K562 (cell line): Measurements from ENCODE around the gene ZDHHC17. TPM values are rescaled to one million over a fixed set of nuclear protein-coding genes. Genes with fewer than 3 reads are reported as not detected.
A peak's percentile ranks its signal among the peaks of the same experiment; 100 is the strongest.

Source experiments
- ATAC-seq: fragments of 200-7000 bp; cut with Tn5 transposase; 3 replicates; pipeline ENCODE4 v1.9.1; 2020; ENCODE audit warnings: moderate library complexity
- BruUV-seq: library from RNA; stranded (reverse); fragments of 400-500 nt; replicated peaks from 2 replicates; lab custom pipeline; 2021; lab: Mats Ljungman, UMichigan
- CTCF ChIA-PET: fragments of 300-600 bp; formaldehyde crosslinking; extraction: SDS; loops from one replicate; lab custom pipeline; 2021; ENCODE audit warnings: low intra/inter-chr PET ratio; lab: Yijun Ruan, JAX
- POLR2A ChIA-PET: fragments of 300-600, 350-650 bp; sonication (Branson Sonifier 250); formaldehyde crosslinking; extraction: SDS; loops from one replicate; lab custom pipeline; 2021; ENCODE audit warnings: antibody characterized with exemption, inconsistent platforms; lab: Yijun Ruan, JAX
- DNase-seq, 4 experiments: peaks; one replicate each; pipeline versions ENCODE4 v3.0.0 to v3.0.0-alpha.2; 2011 to 2018; ENCODE audit warnings: low spot score in 3 of 4, mixed read lengths in 3 of 4; ENCODE audit errors: extremely low read depth in 1 of 4
- FAIRE-seq: peaks from 2 replicates; lab custom pipeline; 2011; peaks lifted over from hg19 to GRCh38; lab: Jason Lieb, UNC
- H2AFZ ChIP-seq: 2 replicates; pipeline ENCODE4 v1.6.0; 2011; ENCODE audit warnings: low read depth, low read length, control low read depth, inconsistent platforms
- H3K27ac ChIP-seq: fragments of 200-600 bp; 3 replicates; pipeline ENCODE4 v1.8.0; 2011; ENCODE audit warnings: low read depth, mild to moderate bottlenecking, control low read depth, inconsistent platforms, low read length, moderate library complexity, mixed read lengths; ENCODE audit errors: extremely low read depth
- H3K27me3 ChIP-seq, 2 experiments: fragments of 300-600 bp in 1 of 2; 2 replicates in 1 of 2; 3 replicates in 1 of 2; pipeline versions ENCODE4 v1.6.0 to v1.8.0; 2011; ENCODE audit warnings: inconsistent platforms in 2 of 2, low read length in 2 of 2, mild to moderate bottlenecking in 1 of 2, mixed read lengths in 1 of 2, moderate library complexity in 1 of 2; ENCODE audit not compliant: control insufficient read depth in 2 of 2, insufficient read depth in 2 of 2
- H3K36me3 ChIP-seq: fragments of 300-600 bp; 3 replicates; pipeline ENCODE4 v1.8.0; 2011; ENCODE audit warnings: mild to moderate bottlenecking, low read length, inconsistent platforms; ENCODE audit not compliant: control insufficient read depth, insufficient read depth
- H3K4me1 ChIP-seq, 2 experiments: fragments of 200-600 bp in 1 of 2; replicated peaks in 1 of 2; 2 replicates in 1 of 2; 3 replicates in 1 of 2; pipeline versions ENCODE4 v1.5.1 to v1.8.0; 2011; ENCODE audit warnings: inconsistent platforms in 2 of 2, low read length in 2 of 2, mild to moderate bottlenecking in 1 of 2, mixed read lengths in 1 of 2, moderate library complexity in 1 of 2; ENCODE audit not compliant: control insufficient read depth in 2 of 2, insufficient read depth in 2 of 2
- H3K4me2 ChIP-seq: 2 replicates; pipeline ENCODE4 v1.6.1; 2011; ENCODE audit warnings: low read length, control low read depth, inconsistent platforms, mixed read lengths; ENCODE audit not compliant: insufficient read depth
- H3K4me3 ChIP-seq: fragments of 200-600 bp; sonication (generic), shearing (Covaris generic); 2 replicates; pipeline ENCODE4 v1.5.1; 2016; ENCODE audit warnings: control low read depth, inconsistent platforms
- H3K79me2 ChIP-seq: fragments of 200-600 bp; 3 replicates; pipeline ENCODE4 v1.8.0; 2011; ENCODE audit warnings: low read length, inconsistent platforms; ENCODE audit not compliant: control insufficient read depth, insufficient read depth
- H3K9ac ChIP-seq, 2 experiments: 2 replicates each; pipeline versions ENCODE4 v1.6.0 to v1.6.1; 2011; ENCODE audit warnings: low read depth in 2 of 2, low read length in 2 of 2, control low read depth in 1 of 2, inconsistent platforms in 1 of 2, mild to moderate bottlenecking in 1 of 2, mixed read lengths in 1 of 2; ENCODE audit not compliant: insufficient read depth in 1 of 2
- H3K9me1 ChIP-seq: one replicate; pipeline ENCODE4 v1.6.0; 2011; ENCODE audit warnings: inconsistent platforms, mild to moderate bottlenecking, low read length, moderate library complexity; ENCODE audit not compliant: control insufficient read depth, insufficient read depth
- H3K9me3 ChIP-seq: replicated peaks from 2 replicates; pipeline ENCODE4 v1.5.1; 2011; ENCODE audit warnings: low read depth, low read length, inconsistent platforms; ENCODE audit not compliant: control insufficient read depth, insufficient read depth
- H4K20me1 ChIP-seq: replicated peaks from 2 replicates; pipeline ENCODE4 v1.6.1; 2011; ENCODE audit warnings: low read length, inconsistent platforms, mixed read lengths; ENCODE audit not compliant: control insufficient read depth, insufficient read depth
- JUN ChIP-seq, 2 experiments: sonication (generic) in 1 of 2; formaldehyde crosslinking in 1 of 2; IDR thresholded peaks; 2 replicates each; pipeline versions ENCODE4 v1.6.1 to v1.8.0; 2012 to 2022; ENCODE audit warnings: borderline replicate concordance in 2 of 2, mild to moderate bottlenecking in 2 of 2, improper control_type of control experiment in 1 of 2, low read depth in 1 of 2, low read length in 1 of 2, missing genetic modification reagents in 1 of 2
- KDM1A ChIP-seq, 2 experiments: fragments of 450-650 bp; IDR thresholded peaks; 2 replicates each; pipeline ENCODE4 v1.6.1; 2016; ENCODE audit warnings: mild to moderate bottlenecking in 2 of 2
- NRF1 ChIP-seq, 2 experiments: fragments of 450-650 bp; IDR thresholded peaks in 1 of 2; conservative IDR thresholded peaks in 1 of 2; 2 replicates each; pipeline ENCODE4 v1.6.1; 2014; ENCODE audit warnings: mild to moderate bottlenecking in 2 of 2
- SOX6 ChIP-seq: fragments of 450-650 bp; IDR thresholded peaks from 2 replicates; pipeline ENCODE4 v1.6.1; 2014; ENCODE audit warnings: mild to moderate bottlenecking
- WGBS: fragments of 100-300 bp; shearing (Covaris generic); methylation state at CpG from one replicate; pipeline ENCODE4 v1.1.6; 2016; ENCODE audit warnings: low coverage, mixed read lengths; ENCODE audit not compliant: insufficient coverage; ENCODE audit errors: missing lambda C conversion rate; 5-methylcytosine and 5-hydroxymethylcytosine counted together
- in situ Hi-C: fragments of 300-500 bp; cut with MboI; formaldehyde crosslinking; loops from 4 replicates; pipeline ENCODE4 v1.15.0; 2018; ENCODE audit warnings: inconsistent platforms, mixed read lengths
- intact Hi-C: fragments of 100-400 bp; cut with micrococcal nuclease; formaldehyde crosslinking; loops from 2 replicates; pipeline ENCODE4 v1.14.2; 2022
- polyA plus RNA-seq, 8 experiments: library from polyadenylated mRNA; depleted of rRNA in 4 of 8; stranded (reverse) in 5 of 8; unstranded in 3 of 8; fragments of >200 nt; fragmentation: Nextera tagmentation in 2 of 8; fragmentation: Illumina TruSeq in 1 of 8; extraction: Ambion mirVana in 2 of 8; extraction: Trizol in 1 of 8; gene quantifications; 2 replicates each; pipeline versions ENCODE4 v1.2.1 to v1.2.3, GENCODE V29; 2011 to 2014; ENCODE audit warnings: inconsistent platforms in 1 of 8, missing spikeins in 1 of 8
- total RNA-seq, 7 experiments: library from RNA; depleted of rRNA in 6 of 7; stranded (reverse); fragments of >200 nt in 6 of 7; fragmentation: Illumina TruSeq in 2 of 7; extraction: Trizol in 2 of 7; gene quantifications; 2 replicates each; pipeline versions ENCODE4 v1.2.1 to v1.2.3, GENCODE V29; 2011 to 2021; ENCODE audit warnings: low replicate concordance in 1 of 7

ZDHHC17 gene
- total and polyA plus RNA-seq, 9 of the 15 experiments (the other 6 are each of a cell fraction or from before 2014, with no cell fraction given) = 6.7 to 66.0 (median 27.5) TPM

- Histone ChIP-seq H3K79me2 (peaks cover 64% of the 10 kb centered on the region), H3K27ac (no peak overlapping the region), H3K9ac (peak overlapping the region; percentile 74 to 84), H3K9me1 (no peaks in the 10 kb centered on the region), H3K36me3 (peaks cover 4% of the 10 kb centered on the region; the same call in 1 of the 3 replicates), H3K9me3 (no peaks in the 10 kb centered on the region), H3K4me2 (peak overlapping the region; percentile 99), H4K20me1 (peaks cover 14% of the 10 kb centered on the region; the same call in 1 of the 2 replicates), H2AFZ (no peak overlapping the region), H3K4me1 (peaks cover 8 to 22% of the 10 kb centered on the region in 2 experiments; a peak in 4 of 5 replicates), H3K27me3 (no peaks in the 10 kb centered on the region), H3K4me3 (peak overlapping the region; percentile 87)
- FAIRE-seq (peak; percentile 46), DNase-seq (no peak), ATAC-seq (no peak)
- CTCF ChIA-PET = no interaction called here
- intact Hi-C loops (loop anchor here (2.0 kb wide), 1 partner anchor 15 kb away; no protein-coding TSS in a partner anchor), in situ Hi-C loops (no loop called here)
- BruUV-seq = no TSS peak
- whole genome bisulfite sequencing = 34% methylated on average over 6 of the region's 6 CpGs
- TF ChIP-seq KDM1A (IDR thresholded peaks at IDR 0.05) (0 out of 4 replicates have a peak, but pooled peaks of 1 of the 2 experiments have one; percentile 8), JUN (IDR thresholded peaks at IDR 0.05; ENCODE audit: borderline replicate concordance, low read depth, low read length) (no peak), JUN (CRISPR knock-in tag; IDR thresholded peaks at IDR 0.05; ENCODE audit: borderline replicate concordance) (no peak)
- POLR2A ChIA-PET = interaction anchor here (0.5 to 1.6 kb wide), 4 partner anchors 12 to 819 kb away, joined by 3 to 4 read pairs (median 4); no protein-coding TSS in a partner anchor
Measured at GRCh38 chr12:76765598-76765997, 1.7 kb downstream of the ZDHHC17 start.

GRCh38 chr12:76766161-76766560 is 2.2 kb downstream of the ZDHHC17 start:
- Histone ChIP-seq H3K9me1 (no peaks in the 10 kb centered on the region), H3K4me1 (peaks cover 8 to 22% of the 10 kb centered on the region in 2 experiments; a peak in 4 of 5 replicates), H3K9me3 (no peaks in the 10 kb centered on the region), H3K4me3 (no peak overlapping the region), H4K20me1 (peaks cover 14% of the 10 kb centered on the region; the same call in 1 of the 2 replicates), H3K27ac (no peak overlapping the region), H3K27me3 (no peaks in the 10 kb centered on the region), H3K79me2 (peaks cover 69% of the 10 kb centered on the region), H3K4me2 (peak overlapping the region; percentile 99; the same call in 1 of the 2 replicates), H3K36me3 (peaks cover 4% of the 10 kb centered on the region; the same call in 1 of the 3 replicates), H2AFZ (no peak overlapping the region), H3K9ac (peak overlapping the region in 1 of 2 experiments; percentile 22; a peak in 1 of 4 replicates)
- in situ Hi-C loops = no loop called here
- POLR2A ChIA-PET = interaction anchor here (0.5 to 1.6 kb wide), 5 partner anchors 10 to 818 kb away, joined by 3 to 4 read pairs (median 3); no protein-coding TSS in a partner anchor
- TF ChIP-seq NRF1 (conservative IDR thresholded peaks at IDR 0.05 in 1 of 2, IDR thresholded peaks at IDR 0.05 in 1 of 2) = no peak
- no peak for TF ChIP-seq SOX6
- 77% methylated on average over 4 of the region's 4 CpGs for WGBS
- CTCF ChIA-PET = no interaction called here
- no TSS peak for BruUV-seq
- intact Hi-C loops = no loop called here
- DNase-seq (no peak), FAIRE-seq (no peak), ATAC-seq (no peak)
